OCI-LY7 (cell line): ENCODE data around the gene RAD51.
"Not testable (repeated sequence)": the region's sequence is repeated elsewhere in the genome, so short reads cannot be mapped to it uniquely, and the experiment has no call there.

Experiments
- CTCF ChIP-seq: fragments of 200-600 bp; sonication (generic); conservative IDR thresholded peaks from 2 replicates; pipeline ENCODE4 v1.5.1; 2014; ENCODE audit warnings: mild to moderate bottlenecking, antibody characterized with exemption, low read length, moderate library complexity, mixed read lengths
- EZH2phosphoT487 ChIP-seq: fragments of 200-600 bp; sonication (generic); IDR thresholded peaks from 2 replicates; pipeline ENCODE4 v1.6.1; 2018; ENCODE audit warnings: low read depth, borderline replicate concordance, mild to moderate bottlenecking, mixed run types, antibody characterized with exemption, low read length, moderate library complexity, mixed read lengths

DNA sequence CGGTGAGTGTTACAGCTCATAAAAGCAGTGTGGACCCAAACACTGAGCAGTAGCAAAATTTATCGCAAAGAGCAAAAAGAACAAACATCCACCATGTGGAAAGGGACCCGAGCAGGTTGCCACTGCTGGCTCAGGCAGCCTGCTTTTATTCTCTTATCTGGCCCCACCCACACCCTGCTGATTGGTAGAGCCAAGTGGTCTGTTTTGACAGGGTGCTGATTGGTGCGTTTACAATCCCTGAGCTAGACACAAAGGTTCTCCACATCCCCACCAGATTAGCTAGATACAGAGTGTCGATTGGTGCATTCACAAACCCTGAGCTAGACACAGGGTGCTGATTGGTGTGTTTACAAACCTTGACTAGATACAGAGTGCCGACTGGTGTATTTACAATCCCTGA, 18.7 kb upstream of the RAD51 start:
- not testable (repeated sequence) for TF ChIP-seq CTCF, EZH2phosphoT487
